Lower leg skin (tissue), 4 donors: ENCODE data around the gene PDZRN3. TPM values are rescaled to one million over a fixed set of nuclear protein-coding genes. Genes with fewer than 3 reads are reported as not detected.

ENCODE experiments used
- DNase-seq, 2 donors: peaks; one replicate each; pipeline ENCODE4 v3.0.0-alpha.2; 2019; ENCODE audit warnings: low spot score in 2 of 2
- H3K4me3 ChIP-seq: fragments of 200-600 bp; sonication (generic); 2 replicates; pipeline ENCODE4 v1.5.1; 2017; ENCODE audit warnings: mild to moderate bottlenecking, low read depth; ENCODE audit not compliant: poor library complexity, severe bottlenecking
- CTCF ChIP-seq, 3 donors: fragments of 450-650 bp; IDR thresholded peaks; one replicate each; pipeline ENCODE4 v1.5.1; 2016; ENCODE audit warnings: antibody characterized with exemption in 3 of 3, mild to moderate bottlenecking in 3 of 3, moderate library complexity in 2 of 3
- POLR2A ChIP-seq, 2 donors: fragments of 450-650 bp; IDR thresholded peaks; one replicate each; pipeline ENCODE4 v1.6.1; 2016 to 2017; ENCODE audit warnings: antibody characterized with exemption in 2 of 2, mild to moderate bottlenecking in 1 of 2, moderate library complexity in 1 of 2
- WGBS, 2 donors: methylation state at CpG; one replicate each; pipeline ENCODE4 v1.1.5; 2018; 5-methylcytosine and 5-hydroxymethylcytosine counted together
- intact Hi-C: fragments of 100-400 bp; cut with DNase I; formaldehyde crosslinking; loops from one replicate; pipeline ENCODE4 v1.15.0; 2023; ENCODE audit warnings: low total_unique reads
- total RNA-seq, 4 donors: library from RNA; depleted of rRNA; stranded (reverse); fragments of >200 nt; gene quantifications; one replicate each; pipeline ENCODE4 v1.1.0, GENCODE V29; 2016

The PDZRN3 gene
- total RNA-seq, 4 donors from 2014 or later: 9.7 to 29.9 (median 13.4) TPM

GRCh38 chr3:73601011-73601410 is 23.7 kb downstream of the PDZRN3 start:
- 48 to 55% methylated on average over 4 of the region's 4 CpGs for WGBS, 2 donors
- TF ChIP-seq CTCF (IDR thresholded peaks at IDR 0.05) (no peak), POLR2A (IDR thresholded peaks at IDR 0.05) (no peak)
- no peak overlapping the region for H3K4me3 ChIP-seq
- intact Hi-C loops: no loop called here
- DNase-seq: no peak

- DNase-seq: peak in 1 of 2 donors; percentile 31
- intact Hi-C loops: no loop called here
- no peak for TF ChIP-seq POLR2A (IDR thresholded peaks at IDR 0.05)
- WGBS, 2 donors: 27 to 28% methylated on average over 5 of the region's 5 CpGs
- no peak overlapping the region for H3K4me3 ChIP-seq
These were observed 24.3 kb downstream of the PDZRN3 start for GRCh38 chr3:73600293-73600938.

GRCh38 chr3:73599605-73600004 is 25.1 kb downstream of the PDZRN3 start:
- no peak for DNase-seq
- no peak overlapping the region for H3K4me3 ChIP-seq
- TF ChIP-seq CTCF (IDR thresholded peaks at IDR 0.05): no peak
- no peak for TF ChIP-seq POLR2A (IDR thresholded peaks at IDR 0.05)
- WGBS, 2 donors: 85 to 87% methylated on average over 3 of the region's 3 CpGs
- intact Hi-C loops: no loop called here

GRCh38 chr3:73597476-73597875 is 27.3 kb downstream of the PDZRN3 start:
- no peak overlapping the region for H3K4me3 ChIP-seq
- WGBS, 2 donors: 92 to 93% methylated on average over 3 of the region's 3 CpGs
- no peak for DNase-seq
- intact Hi-C loops: no loop called here
- no peak for TF ChIP-seq CTCF (IDR thresholded peaks at IDR 0.05)
- TF ChIP-seq POLR2A (IDR thresholded peaks at IDR 0.05): no peak

GRCh38 chr3:73592154-73593144 is 32.3 kb downstream of the PDZRN3 start:
- intact Hi-C loops: no loop called here
- 82 to 85% methylated on average over 11 of the region's 11 CpGs for WGBS, 2 donors
- no peak overlapping the region for H3K4me3 ChIP-seq
- TF ChIP-seq POLR2A (IDR thresholded peaks at IDR 0.05) (no peak), CTCF (IDR thresholded peaks at IDR 0.05) (no peak)
- no peak for DNase-seq

- 47 to 59% methylated on average over 3 of the region's 3 CpGs for WGBS, 2 donors
- intact Hi-C loops: no loop called here
- TF ChIP-seq POLR2A (IDR thresholded peaks at IDR 0.05) (no peak), CTCF (IDR thresholded peaks at IDR 0.05) (no peak)
- H3K4me3 ChIP-seq: no peak overlapping the region
- DNase-seq: no peak
These were observed 33.4 kb downstream of the PDZRN3 start for GRCh38 chr3:73591286-73591800.
